Fibroblast of lung (primary cell): Measurements from ENCODE around the gene COL4A2. TPM values are rescaled to one million over a fixed set of nuclear protein-coding genes. Genes with fewer than 3 reads are reported as not detected.

Experiments
- DNase-seq, 2 donors: peaks; one replicate each; pipeline versions ENCODE4 v3.0.0 to v3.0.0-alpha.2; 2010; ENCODE audit warnings: low read depth in 2 of 2
- H2AFZ ChIP-seq: 2 replicates; pipeline ENCODE4 v1.5.1; 2012; ENCODE audit warnings: low read length, control low read depth, inconsistent platforms
- H3K27ac ChIP-seq: 2 replicates; pipeline ENCODE4 v1.5.1; 2011; ENCODE audit warnings: low read length, control low read depth; ENCODE audit not compliant: insufficient read depth
- H3K27me3 ChIP-seq: 2 replicates; pipeline ENCODE4 v1.5.1; 2011; ENCODE audit warnings: mild to moderate bottlenecking, low read length; ENCODE audit not compliant: control insufficient read depth, insufficient read depth
- H3K36me3 ChIP-seq: 2 replicates; pipeline ENCODE4 v1.5.1; 2011; ENCODE audit warnings: low read length; ENCODE audit not compliant: control insufficient read depth, insufficient read depth
- H3K4me1 ChIP-seq: 2 replicates; pipeline ENCODE4 v1.5.1; 2011; ENCODE audit warnings: low read length; ENCODE audit not compliant: control insufficient read depth, insufficient read depth; ENCODE audit errors: extremely low read depth
- H3K4me2 ChIP-seq: 2 replicates; pipeline ENCODE4 v1.5.1; 2011; ENCODE audit warnings: low read length, control low read depth; ENCODE audit not compliant: insufficient read depth; ENCODE audit errors: extremely low read depth
- H3K4me3 ChIP-seq, 4 experiments: fragments of 200-600 bp in 1 of 4; sonication (generic) in 1 of 4; replicated peaks in 1 of 4; 2 replicates each; pipeline ENCODE4 v1.5.1; 2011 to 2016; ENCODE audit warnings: low read length in 4 of 4, low read depth in 3 of 4, mild to moderate bottlenecking in 3 of 4, control low read depth in 2 of 4, inconsistent platforms in 1 of 4, mixed read lengths in 1 of 4; ENCODE audit not compliant: insufficient read depth in 1 of 4; ENCODE audit errors: control extremely low read depth in 1 of 4
- H3K79me2 ChIP-seq: 2 replicates; pipeline ENCODE4 v1.5.1; 2012; ENCODE audit warnings: mild to moderate bottlenecking, low read length, inconsistent platforms; ENCODE audit not compliant: control insufficient read depth, insufficient read depth
- H3K9ac ChIP-seq: 2 replicates; pipeline ENCODE4 v1.5.1; 2011; ENCODE audit warnings: mild to moderate bottlenecking, low read length, control low read depth; ENCODE audit not compliant: insufficient read depth
- H3K9me3 ChIP-seq: 2 replicates; pipeline ENCODE4 v1.5.1; 2012; ENCODE audit warnings: low read depth, low read length; ENCODE audit not compliant: control insufficient read depth, insufficient read depth
- H4K20me1 ChIP-seq: 2 replicates; pipeline ENCODE4 v1.5.1; 2011; ENCODE audit warnings: low read length; ENCODE audit not compliant: control insufficient read depth, insufficient read depth; ENCODE audit errors: extremely low read depth
- CTCF ChIP-seq, 2 donors: IDR thresholded peaks in 1 of 2; conservative IDR thresholded peaks in 1 of 2; 1 replicate in 1 of 2; 2 replicates in 1 of 2; pipeline ENCODE4 v1.5.1; 2011 to 2012; ENCODE audit warnings: low read length in 2 of 2, control low read depth in 1 of 2, inconsistent platforms in 1 of 2, low read depth in 1 of 2, mild to moderate bottlenecking in 1 of 2
- EZH2 ChIP-seq: IDR thresholded peaks from 2 replicates; pipeline ENCODE4 v1.5.1; 2012; ENCODE audit warnings: low read length, control low read depth, mild to moderate bottlenecking; ENCODE audit errors: missing control alignments
- polyA plus RNA-seq, 2 donors: library from polyadenylated mRNA; depleted of rRNA in 1 of 2; stranded (reverse) in 1 of 2; unstranded in 1 of 2; fragments of >200 nt; gene quantifications; 2 replicates each; pipeline ENCODE4 v1.2.1, GENCODE V29; 2011 to 2012; ENCODE audit warnings: missing spikeins in 1 of 2
- total RNA-seq: library from RNA; depleted of rRNA; stranded (reverse); fragments of >200 nt; gene quantifications from 2 replicates; pipeline ENCODE4 v1.2.1, GENCODE V29; 2014

The COL4A2 gene
- total and polyA plus RNA-seq, 2 donors (not counting 1 experiment from before 2014, with no cell fraction given): 93.1 to 463 TPM

GRCh38 chr13:110259651-110260050 lies 47.4 kb upstream of the COL4A2 start:
- Histone ChIP-seq H3K79me2 (peaks cover 30% of the 10 kb centered on the region), H3K4me1 (peaks cover 29% of the 10 kb centered on the region), H3K9ac (no peak overlapping the region), H3K9me3 (no peaks in the 10 kb centered on the region), H4K20me1 (no peaks in the 10 kb centered on the region), H2AFZ (no peak overlapping the region), H3K4me3 (peak overlapping the region in 1 of 4 experiments; percentile 17), H3K36me3 (no peaks in the 10 kb centered on the region), H3K4me2 (peak overlapping the region; percentile 59), H3K27me3 (no peaks in the 10 kb centered on the region), H3K27ac (peak overlapping the region; percentile 8)
- DNase-seq: no peak
- no peak for TF ChIP-seq EZH2
- no peak for TF ChIP-seq CTCF (conservative IDR thresholded peaks at IDR 0.05 in 1 of 2, IDR thresholded peaks at IDR 0.05 in 1 of 2; ENCODE audit: low read depth in 1 of 2, low read length in 2 of 2)

DNA sequence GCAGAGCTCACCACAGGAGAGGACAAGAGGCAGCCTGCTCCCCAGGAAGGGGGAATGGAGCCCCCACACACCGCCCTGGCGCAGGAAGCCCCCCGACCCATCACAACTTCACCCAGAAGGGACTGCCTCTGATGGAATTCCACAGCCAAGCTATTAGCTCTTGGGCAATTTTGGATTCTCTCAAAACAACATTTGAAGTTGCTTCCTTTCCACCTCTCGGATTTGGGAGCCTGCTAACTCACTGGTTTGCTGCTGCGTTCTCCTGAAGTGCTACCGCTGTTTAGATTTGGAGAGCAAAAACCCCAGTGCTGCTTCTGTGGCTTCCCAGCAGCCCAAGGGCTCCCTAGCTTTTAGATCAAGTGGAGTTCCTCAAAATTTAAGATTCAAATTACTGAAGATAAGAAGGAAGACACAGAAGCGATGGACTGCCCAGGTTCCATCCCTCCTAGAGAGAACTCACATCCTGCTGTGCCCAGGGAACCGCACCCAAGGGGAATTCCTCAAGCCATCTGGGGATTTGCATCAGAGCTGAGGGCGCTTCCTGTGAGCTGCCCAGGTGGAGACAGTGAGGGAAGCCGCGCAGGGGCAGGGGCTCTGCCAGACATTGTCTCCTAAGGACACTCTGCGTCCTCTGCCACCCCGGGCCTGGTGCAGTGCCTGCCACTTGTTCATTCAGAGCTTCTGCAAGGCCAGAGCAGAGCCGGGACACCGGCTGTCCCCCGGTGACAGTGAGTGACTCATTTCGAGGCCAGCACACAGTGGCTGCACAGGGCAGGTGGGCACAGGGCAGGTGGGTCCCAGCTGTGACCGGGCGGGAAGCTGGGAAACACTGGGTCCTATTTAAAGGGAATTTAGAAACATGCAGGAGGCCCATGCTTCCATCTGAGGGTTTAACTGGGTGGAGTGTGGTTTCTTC lies 45.7 kb upstream of the COL4A2 start:
- Histone ChIP-seq H3K4me3 (no peak overlapping the region), H3K9me3 (no peaks in the 10 kb centered on the region), H4K20me1 (no peaks in the 10 kb centered on the region), H3K36me3 (no peaks in the 10 kb centered on the region), H3K4me1 (peaks cover 35% of the 10 kb centered on the region), H3K27me3 (no peaks in the 10 kb centered on the region), H2AFZ (no peak overlapping the region), H3K9ac (no peak overlapping the region), H3K79me2 (peaks cover 36% of the 10 kb centered on the region), H3K4me2 (no peak overlapping the region), H3K27ac (peak overlapping the region; percentile 56)
- DNase-seq: no peak
- no peak for TF ChIP-seq EZH2
- no peak for TF ChIP-seq CTCF (conservative IDR thresholded peaks at IDR 0.05 in 1 of 2, IDR thresholded peaks at IDR 0.05 in 1 of 2; ENCODE audit: low read depth in 1 of 2, low read length in 2 of 2)

DNA sequence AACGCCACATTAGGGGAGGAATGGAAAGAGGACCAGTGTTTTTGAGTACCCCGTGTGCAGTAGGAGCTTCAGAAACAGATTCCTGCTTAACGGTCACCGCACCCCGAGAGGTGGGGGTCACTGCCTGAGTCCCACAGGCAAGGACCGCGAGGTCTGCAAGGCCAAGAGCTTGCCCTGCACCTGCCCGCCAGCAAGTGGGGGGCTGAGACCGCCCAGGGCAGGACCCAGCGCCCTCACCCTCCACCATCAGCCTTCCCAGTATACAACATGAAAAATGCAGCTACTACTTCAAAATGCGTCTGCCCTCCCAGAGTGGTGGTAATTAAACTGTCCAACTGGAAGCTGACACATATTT lies 45.0 kb upstream of the COL4A2 start:
- peaks cover 39% of the 10 kb centered on the region for H3K79me2 ChIP-seq
- peak overlapping the region; percentile 56 for H3K27ac ChIP-seq

More for the DNA sequence above, 45.0 kb upstream of the COL4A2 start:
- H3K36me3 ChIP-seq: no peaks in the 10 kb centered on the region
- no peak overlapping the region for H2AFZ ChIP-seq
- no peak for DNase-seq
- TF ChIP-seq CTCF (conservative IDR thresholded peaks at IDR 0.05 in 1 of 2, IDR thresholded peaks at IDR 0.05 in 1 of 2; ENCODE audit: low read depth in 1 of 2, low read length in 2 of 2) (no peak), EZH2 (no peak)
- H3K4me3 ChIP-seq: no peak overlapping the region
- no peak overlapping the region for H3K9ac ChIP-seq
- no peak overlapping the region for H3K4me2 ChIP-seq
- H4K20me1 ChIP-seq: no peaks in the 10 kb centered on the region
- peaks cover 37% of the 10 kb centered on the region for H3K4me1 ChIP-seq
- no peaks in the 10 kb centered on the region for H3K27me3 ChIP-seq
- no peaks in the 10 kb centered on the region for H3K9me3 ChIP-seq
